GM10266 (cell line): ENCODE results near the gene TMEM80.
"Not testable (repeated sequence)": the region's sequence is repeated elsewhere in the genome, so short reads cannot be mapped to it uniquely, and the experiment has no call there.

Experiments
- DNase-seq: peaks from one replicate; pipeline ENCODE4 v3.0.0; 2012; ENCODE audit errors: extremely low spot score
- CTCF ChIP-seq: IDR thresholded peaks from 2 replicates; pipeline ENCODE4 v1.5.1; 2012; ENCODE audit warnings: mild to moderate bottlenecking, low read depth; ENCODE audit not compliant: control insufficient read depth, insufficient read depth; ENCODE audit errors: missing control alignments

The TMEM80 gene

GRCh38 chr11:686451-687243 lies 9.0 kb upstream of the TMEM80 start:
- no peak for TF ChIP-seq CTCF
- no peak for DNase-seq

- no peak for TF ChIP-seq CTCF
- no peak for DNase-seq
These were observed 7.9 kb upstream of the TMEM80 start for GRCh38 chr11:687751-688150.

GRCh38 chr11:688681-689080 lies 6.9 kb upstream of the TMEM80 start:
- TF ChIP-seq CTCF = no peak
- DNase-seq = no peak

- TF ChIP-seq CTCF = no peak
- no peak for DNase-seq
These were observed 6.0 kb upstream of the TMEM80 start for GRCh38 chr11:689625-690024.

GRCh38 chr11:690244-690643 lies 5.4 kb upstream of the TMEM80 start:
- not testable (repeated sequence) for DNase-seq

- no peak for DNase-seq
- no peak for TF ChIP-seq CTCF
These were observed 4.6 kb upstream of the TMEM80 start for GRCh38 chr11:690738-691633.

GRCh38 chr11:691710-692590 lies 3.7 kb upstream of the TMEM80 start:
- TF ChIP-seq CTCF = no peak
- DNase-seq = no peak
